HepG2 (cell line): ENCODE measurements around the gene CGNL1. TPM values are rescaled to one million over a fixed set of nuclear protein-coding genes. Genes with fewer than 3 reads are reported as not detected.

Source experiments
- ATAC-seq: fragments of 200-7000 bp; cut with Tn5 transposase; 3 replicates; pipeline ENCODE4 v1.9.1; 2020; ENCODE audit warnings: mild to moderate bottlenecking, moderate library complexity
- BruUV-seq: library from RNA; stranded (reverse); fragments of 400-500 nt; replicated peaks from 2 replicates; lab custom pipeline; 2021; lab: Mats Ljungman, UMichigan
- CTCF ChIA-PET: fragments of 300-600 bp; formaldehyde crosslinking; extraction: SDS; loops from one replicate; lab custom pipeline; 2021; ENCODE audit warnings: low total read pairs, inconsistent platforms, low intra/inter-chr PET ratio; lab: Yijun Ruan, JAX
- POLR2A ChIA-PET: fragments of 350-600 bp; sonication (Branson Sonifier 250); formaldehyde crosslinking; loops from one replicate; lab custom pipeline; 2020; ENCODE audit warnings: antibody characterized with exemption, inconsistent platforms; lab: Yijun Ruan, JAX
- DNase-seq: peaks from one replicate; pipeline ENCODE4 v3.0.0-alpha.2; 2015; ENCODE audit warnings: low spot score
- FAIRE-seq: peaks from 3 replicates; lab custom pipeline; 2011; peaks lifted over from hg19 to GRCh38; lab: Jason Lieb, UNC
- H2AFZ ChIP-seq: one replicate; pipeline ENCODE4 v1.6.1; 2011; ENCODE audit warnings: low read length, inconsistent platforms
- H3K27ac ChIP-seq: fragments of 300-600 bp; 3 replicates; pipeline ENCODE4 v1.8.0; 2011; ENCODE audit warnings: mixed run types, mild to moderate bottlenecking, mixed read lengths, low read length, inconsistent platforms; ENCODE audit not compliant: insufficient read depth; ENCODE audit errors: extremely low read length
- H3K27me3 ChIP-seq, 2 experiments: fragments of 200-600 bp in 1 of 2; 2 replicates in 1 of 2; 3 replicates in 1 of 2; pipeline versions ENCODE4 v1.6.0 to v1.8.0; 2011; ENCODE audit warnings: low read length in 2 of 2, mild to moderate bottlenecking in 2 of 2, moderate library complexity in 2 of 2, inconsistent platforms in 1 of 2; ENCODE audit not compliant: insufficient read depth in 2 of 2, control insufficient read depth in 1 of 2
- H3K36me3 ChIP-seq, 2 experiments: fragments of 200-600 bp in 1 of 2; replicated peaks in 1 of 2; 2 replicates in 1 of 2; 3 replicates in 1 of 2; pipeline versions ENCODE4 v1.5.1 to v1.8.0; 2011; ENCODE audit warnings: low read length in 2 of 2, inconsistent platforms in 1 of 2; ENCODE audit not compliant: insufficient read depth in 2 of 2, control insufficient read depth in 1 of 2
- H3K4me1 ChIP-seq: 2 replicates; pipeline ENCODE4 v1.5.1; 2012; ENCODE audit warnings: low read length, inconsistent platforms; ENCODE audit not compliant: insufficient read depth
- H3K4me2 ChIP-seq: 2 replicates; pipeline ENCODE4 v1.6.0; 2011; ENCODE audit warnings: low read depth, low read length, inconsistent platforms
- H3K4me3 ChIP-seq, 3 experiments: fragments of 200-600 bp in 1 of 3; sonication (generic), shearing (Covaris generic) in 1 of 3; replicated peaks in 1 of 3; 2 replicates each; pipeline ENCODE4 v1.5.1; 2011 to 2016; ENCODE audit warnings: low read length in 3 of 3, inconsistent platforms in 2 of 3, low read depth in 2 of 3, mild to moderate bottlenecking in 2 of 3, control low read depth in 1 of 3, mixed read lengths in 1 of 3; ENCODE audit not compliant: insufficient read depth in 1 of 3
- H3K79me2 ChIP-seq: one replicate; pipeline ENCODE4 v1.6.1; 2011; ENCODE audit warnings: low read length, inconsistent platforms; ENCODE audit not compliant: insufficient read depth
- H3K9ac ChIP-seq: 2 replicates; pipeline ENCODE4 v1.6.0; 2011; ENCODE audit warnings: mild to moderate bottlenecking, low read depth, low read length, inconsistent platforms; ENCODE audit not compliant: insufficient read depth
- H3K9me3 ChIP-seq: 2 replicates; pipeline ENCODE4 v1.5.1; 2012; ENCODE audit warnings: mild to moderate bottlenecking, low read length
- H4K20me1 ChIP-seq: 2 replicates; pipeline ENCODE4 v1.6.0; 2011; ENCODE audit warnings: inconsistent platforms, mild to moderate bottlenecking, low read length, moderate library complexity; ENCODE audit not compliant: insufficient read depth
- HNF4A ChIP-seq: sonication (generic); formaldehyde crosslinking; IDR thresholded peaks from 2 replicates; pipeline ENCODE4 v1.4.0; 2020; ENCODE audit warnings: missing genetic modification reagents
- ISL2 ChIP-seq: sonication (generic); formaldehyde crosslinking; IDR thresholded peaks from 2 replicates; pipeline ENCODE4 v1.5.0; 2020; ENCODE audit warnings: missing genetic modification reagents
- MED1 ChIP-seq: sonication (generic); formaldehyde crosslinking; IDR thresholded peaks from 2 replicates; pipeline ENCODE4 v1.4.0; 2020; ENCODE audit warnings: missing genetic modification reagents
- RBM22 ChIP-seq: fragments of 200-400 bp; formaldehyde crosslinking; optimal IDR thresholded peaks from 2 replicates; pipeline ENCODE3; 2017; ENCODE audit warnings: mild to moderate bottlenecking, low read length, moderate library complexity
- ZBTB43 ChIP-seq: sonication (generic); formaldehyde crosslinking; conservative IDR thresholded peaks from 2 replicates; pipeline ENCODE4 v1.4.0; 2020; ENCODE audit warnings: missing genetic modification reagents
- ZKSCAN8 ChIP-seq: IDR thresholded peaks from 2 replicates; pipeline ENCODE4 v1.6.1; 2016; ENCODE audit warnings: borderline replicate concordance, missing genetic modification reagents, missing compliant biosample characterization
- ZNF124 ChIP-seq: sonication (generic); formaldehyde crosslinking; IDR thresholded peaks from 2 replicates; pipeline ENCODE4 v1.4.0; 2020; ENCODE audit warnings: missing genetic modification reagents
- ZNF318 ChIP-seq: sonication (generic); formaldehyde crosslinking; IDR thresholded peaks from 2 replicates; pipeline ENCODE4 v1.4.0; 2020; ENCODE audit warnings: mild to moderate bottlenecking, missing genetic modification reagents
- ZNF446 ChIP-seq: sonication (generic); formaldehyde crosslinking; IDR thresholded peaks from 2 replicates; pipeline ENCODE4 v1.5.0; 2020; ENCODE audit warnings: mild to moderate bottlenecking, missing genetic modification reagents
- ZNF460 ChIP-seq: sonication (generic); formaldehyde crosslinking; IDR thresholded peaks from 2 replicates; pipeline ENCODE4 v1.5.1; 2020; ENCODE audit warnings: missing genetic modification reagents, mild to moderate bottlenecking, borderline replicate concordance
- ZNF607 ChIP-seq: sonication (generic); formaldehyde crosslinking; IDR thresholded peaks from 2 replicates; pipeline ENCODE4 v1.5.1; 2020; ENCODE audit warnings: missing genetic modification reagents, mild to moderate bottlenecking, borderline replicate concordance
- ZNF652 ChIP-seq: IDR thresholded peaks from 2 replicates; pipeline ENCODE4 v1.6.1; 2016; ENCODE audit warnings: low read depth, borderline replicate concordance
- WGBS: methylation state at CpG from one replicate; pipeline ENCODE4 v1.1.6; 2017; ENCODE audit warnings: low lambda C conversion rate; 5-methylcytosine and 5-hydroxymethylcytosine counted together
- in situ Hi-C: cut with HindIII; loops from 2 replicates; pipeline ENCODE4 v1.10.0; 2017; ENCODE audit warnings: low pct_unique_long_range_greater_than_20kb; ENCODE audit not compliant: extremely low pct_ligation_motif_present
- intact Hi-C: fragments of 100-400 bp; cut with micrococcal nuclease; formaldehyde crosslinking; loops from one replicate; pipeline ENCODE4 v1.10.0; 2022; ENCODE audit not compliant: unreplicated experiment
- polyA plus RNA-seq, 8 experiments: library from polyadenylated mRNA; depleted of rRNA in 3 of 8; stranded (reverse) in 7 of 8; unstranded in 1 of 8; fragments of >200 nt; fragmentation: Illumina TruSeq in 4 of 8; extraction: Trizol in 4 of 8; gene quantifications; 2 replicates each; pipeline versions ENCODE4 v1.2.1 to v1.2.3, GENCODE V29; 2011 to 2016; ENCODE audit warnings: low read depth in 4 of 8, missing spikeins in 1 of 8, mixed read lengths in 1 of 8; ENCODE audit not compliant: insufficient read depth in 1 of 8
- total RNA-seq, 5 experiments: library from RNA; depleted of rRNA; stranded (reverse); fragments of >200 nt; fragmentation: Illumina TruSeq; extraction: Trizol; gene quantifications; 2 replicates each; pipeline ENCODE4 v1.2.3, GENCODE V29; 2016; ENCODE audit warnings: low read depth in 1 of 5
- TF ChIP-seq, protein P1 (sequence below): sonication (generic); formaldehyde crosslinking; IDR thresholded peaks from 2 replicates; pipeline ENCODE4 v1.4.0; 2020; ENCODE audit warnings: missing genetic modification reagents

CGNL1 gene
- total and polyA plus RNA-seq, 2 of the 13 experiments (the other 11 are each of a cell fraction or from before 2014, with no cell fraction given), result 5.6 to 15.6 TPM

- no peak for TF ChIP-seq ZBTB43
- no peak for TF ChIP-seq ZNF607
- TF ChIP-seq MED1 (CRISPR knock-in tag), result no peak
Observed at GRCh38 chr15:57340682-57341259, 35.5 kb upstream of the CGNL1 start (continued).

- in situ Hi-C loops (loop anchor here (5.0 kb wide), 1 partner anchor 199 kb away; no protein-coding TSS in a partner anchor), intact Hi-C loops (loop anchor here (5.0 kb wide), 1 partner anchor 34 kb away; the partner anchor contains the start of gene CGNL1)
- Histone ChIP-seq H4K20me1 (no peaks in the 10 kb centered on the region), H3K27me3 (peaks cover 0 to 16% of the 10 kb centered on the region in 2 experiments; a peak in 2 of 5 replicates), H3K9me3 (no peaks in the 10 kb centered on the region), H3K27ac (no peak overlapping the region), H3K9ac (no peak overlapping the region), H3K4me2 (0 out of 2 replicates have a peak overlapping the region, but pooled peaks have one; percentile 30), H3K36me3 (no peaks in the 10 kb centered on the region), H3K79me2 (no peaks in the 10 kb centered on the region), H2AFZ (no peak overlapping the region), H3K4me3 (no peak overlapping the region), H3K4me1 (peaks cover 42% of the 10 kb centered on the region)
- ChIA-PET CTCF (no interaction called here), POLR2A (interaction anchor here (0.9 kb wide), 1 partner anchor 9 kb away, joined by 3 read pairs; no protein-coding TSS in a partner anchor)
- no peak for FAIRE-seq
- no peak for DNase-seq
- ATAC-seq, result 0 out of 3 replicates have a peak, but pooled peaks have one; percentile 16
- 58% methylated on average over 7 of the region's 7 CpGs for WGBS
- BruUV-seq, result no TSS peak
- TF ChIP-seq ZNF318 (no peak), ZNF460 (CRISPR knock-in tag) (no peak), HNF4A (no peak), RBM22 (no peak), ZNF124 (no peak), ZNF446 (CRISPR knock-in tag) (no peak), ISL2 (no peak), ZNF652 (CRISPR knock-in tag) (no peak), ZKSCAN8 (no peak)
- TF ChIP-seq, protein P1, sequence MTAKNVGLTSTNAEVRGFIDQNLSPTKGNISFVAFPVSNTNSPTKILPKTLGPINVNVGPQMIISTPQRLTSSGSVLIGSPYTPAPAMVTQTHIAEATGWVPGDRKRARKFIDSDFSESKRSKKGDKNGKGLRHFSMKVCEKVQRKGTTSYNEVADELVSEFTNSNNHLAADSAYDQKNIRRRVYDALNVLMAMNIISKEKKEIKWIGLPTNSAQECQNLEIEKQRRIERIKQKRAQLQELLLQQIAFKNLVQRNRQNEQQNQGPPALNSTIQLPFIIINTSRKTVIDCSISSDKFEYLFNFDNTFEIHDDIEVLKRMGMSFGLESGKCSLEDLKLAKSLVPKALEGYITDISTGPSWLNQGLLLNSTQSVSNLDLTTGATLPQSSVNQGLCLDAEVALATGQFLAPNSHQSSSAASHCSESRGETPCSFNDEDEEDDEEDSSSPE (CRISPR knock-in tag), result no peak
Observed at GRCh38 chr15:57343048-57343447, 33.3 kb upstream of the CGNL1 start.
